KMS-11 (cell line): ENCODE data around the gene DYNLL2.
A peak's percentile ranks its signal among the peaks of the same experiment; 100 is the strongest.

Experiments
- H2AFZ ChIP-seq: fragments of 200-600 bp; sonication (generic); 2 replicates; pipeline ENCODE4 v1.6.1; 2016; ENCODE audit warnings: antibody characterized with exemption, mixed run types, low read depth
- H3K27ac ChIP-seq: fragments of 200-600 bp; sonication (generic); 2 replicates; pipeline ENCODE4 v1.6.1; 2016; ENCODE audit warnings: mild to moderate bottlenecking, mixed run types
- H3K27me3 ChIP-seq: fragments of 200-600 bp; sonication (generic); 2 replicates; pipeline ENCODE4 v1.6.1; 2017; ENCODE audit warnings: mild to moderate bottlenecking, low read depth, mixed run types, moderate library complexity; ENCODE audit not compliant: insufficient read depth
- H3K36me3 ChIP-seq: fragments of 200-600 bp; sonication (generic); 2 replicates; pipeline ENCODE4 v1.6.1; 2017; ENCODE audit warnings: mild to moderate bottlenecking, mixed run types; ENCODE audit not compliant: insufficient read depth
- H3K4me1 ChIP-seq: fragments of 200-600 bp; sonication (generic); 2 replicates; pipeline ENCODE4 v1.6.1; 2016; ENCODE audit warnings: mild to moderate bottlenecking, low read depth, mixed run types; ENCODE audit not compliant: poor library complexity, severe bottlenecking
- H3K4me2 ChIP-seq: fragments of 200-600 bp; sonication (generic); 2 replicates; pipeline ENCODE4 v1.7.0; 2016; ENCODE audit warnings: mild to moderate bottlenecking, mixed run types
- H3K4me3 ChIP-seq: fragments of 200-600 bp; sonication (generic); IDR thresholded peaks from 2 replicates; pipeline ENCODE4 v1.6.1; 2017; ENCODE audit warnings: low read depth, low read length, mixed read lengths; ENCODE audit not compliant: insufficient read depth
- H3K79me2 ChIP-seq: fragments of 200-600 bp; sonication (generic); 2 replicates; pipeline ENCODE4 v1.6.1; 2016; ENCODE audit warnings: low read depth, mixed run types; ENCODE audit not compliant: insufficient read depth
- H3K9ac ChIP-seq: fragments of 200-600 bp; sonication (generic); 2 replicates; pipeline ENCODE4 v1.6.1; 2016; ENCODE audit warnings: mild to moderate bottlenecking, mixed run types
- H4K20me1 ChIP-seq: fragments of 200-600 bp; sonication (generic); 2 replicates; pipeline ENCODE4 v1.6.1; 2016; ENCODE audit warnings: mild to moderate bottlenecking, mixed run types; ENCODE audit not compliant: insufficient read depth
- CTCF ChIP-seq: fragments of 200-600 bp; sonication (generic); conservative IDR thresholded peaks from 2 replicates; pipeline ENCODE4 v1.6.1; 2017; ENCODE audit warnings: low read depth, mild to moderate bottlenecking, antibody characterized with exemption, low read length, moderate library complexity, mixed read lengths

DYNLL2 gene

GRCh38 chr17:58109197-58109596 is 26.0 kb downstream of the DYNLL2 start:
- Histone ChIP-seq H3K36me3 (no peaks in the 10 kb centered on the region), H2AFZ (no peak overlapping the region), H3K4me3 (no peak overlapping the region), H3K4me1 (no peaks in the 10 kb centered on the region), H3K79me2 (no peaks in the 10 kb centered on the region), H3K9ac (no peak overlapping the region), H3K27ac (no peak overlapping the region), H3K27me3 (no peaks in the 10 kb centered on the region), H4K20me1 (no peaks in the 10 kb centered on the region), H3K4me2 (no peak overlapping the region)
- TF ChIP-seq CTCF: no peak

GRCh38 chr17:58110012-58110411 is 26.8 kb downstream of the DYNLL2 start:
- no peaks in the 10 kb centered on the region for H4K20me1 ChIP-seq
- H3K9ac ChIP-seq: no peak overlapping the region
- H2AFZ ChIP-seq: no peak overlapping the region
- no peak for TF ChIP-seq CTCF
- H3K27ac ChIP-seq: no peak overlapping the region
- no peaks in the 10 kb centered on the region for H3K36me3 ChIP-seq
- H3K79me2 ChIP-seq: no peaks in the 10 kb centered on the region
- H3K4me1 ChIP-seq: no peaks in the 10 kb centered on the region
- no peak overlapping the region for H3K4me3 ChIP-seq
- H3K4me2 ChIP-seq: no peak overlapping the region
- no peaks in the 10 kb centered on the region; the same call in 1 of the 2 replicates for H3K27me3 ChIP-seq

- Histone ChIP-seq H3K27me3 (no peaks in the 10 kb centered on the region; the same call in 1 of the 2 replicates), H3K36me3 (no peaks in the 10 kb centered on the region), H3K9ac (no peak overlapping the region), H3K4me3 (no peak overlapping the region), H3K27ac (no peak overlapping the region), H3K79me2 (no peaks in the 10 kb centered on the region), H2AFZ (no peak overlapping the region), H3K4me2 (no peak overlapping the region), H3K4me1 (no peaks in the 10 kb centered on the region), H4K20me1 (no peaks in the 10 kb centered on the region)
- no peak for TF ChIP-seq CTCF
Observed at GRCh38 chr17:58111676-58112075, 28.5 kb downstream of the DYNLL2 start.

GRCh38 chr17:58112970-58113631 is 29.9 kb downstream of the DYNLL2 start:
- no peak overlapping the region for H3K9ac ChIP-seq
- no peaks in the 10 kb centered on the region for H3K4me1 ChIP-seq
- no peak overlapping the region for H3K4me2 ChIP-seq
- H3K27me3 ChIP-seq: no peaks in the 10 kb centered on the region; the same call in 1 of the 2 replicates
- H3K79me2 ChIP-seq: no peaks in the 10 kb centered on the region
- H2AFZ ChIP-seq: no peak overlapping the region
- no peaks in the 10 kb centered on the region for H4K20me1 ChIP-seq
- no peak overlapping the region for H3K4me3 ChIP-seq
- no peak overlapping the region for H3K27ac ChIP-seq
- no peaks in the 10 kb centered on the region for H3K36me3 ChIP-seq
- TF ChIP-seq CTCF: peak; percentile 94
